WTC11 (cell line): Measurements from ENCODE around the gene NQO2. TPM values are rescaled to one million over a fixed set of nuclear protein-coding genes. Genes with fewer than 3 reads are reported as not detected.

Experiments
- ATAC-seq: fragments of 200-7000 bp; cut with Tn5 transposase; 2 replicates; pipeline ENCODE4 v1.10.0; 2021; ENCODE audit warnings: mild to moderate bottlenecking, moderate library complexity
- CTCF ChIA-PET: fragments of 300-600 bp; sonication (Branson Sonifier 250); formaldehyde crosslinking; loops from one replicate; lab custom pipeline; 2021; ENCODE audit warnings: antibody characterized with exemption; lab: Charles Lee
- POLR2A ChIA-PET: fragments of 350-600 bp; sonication (Branson Sonifier 250); formaldehyde crosslinking; loops from one replicate; lab custom pipeline; 2021; ENCODE audit warnings: antibody characterized with exemption; lab: Charles Lee
- DNase-seq: peaks from one replicate; pipeline ENCODE4 v3.0.0; 2021; ENCODE audit warnings: low spot score
- H3K27ac Mint-ChIP-seq: 2 replicates; pipeline ENCODE4 v1.8.0; 2021; ENCODE audit warnings: mixed read lengths
- H3K27me3 Mint-ChIP-seq: 2 replicates; pipeline ENCODE4 v1.8.0; 2021; ENCODE audit warnings: low read depth, mild to moderate bottlenecking, moderate library complexity, mixed read lengths
- H3K36me3 Mint-ChIP-seq: 2 replicates; pipeline ENCODE4 v1.8.0; 2021; ENCODE audit warnings: mixed read lengths
- H3K4me1 Mint-ChIP-seq: 2 replicates; pipeline ENCODE4 v1.8.0; 2022; ENCODE audit warnings: mixed read lengths
- H3K4me3 Mint-ChIP-seq: 2 replicates; pipeline ENCODE4 v1.8.0; 2021; ENCODE audit warnings: mild to moderate bottlenecking, moderate library complexity, mixed read lengths
- H3K9me3 Mint-ChIP-seq: 2 replicates; pipeline ENCODE4 v1.8.0; 2021; ENCODE audit warnings: mixed read lengths
- AR ChIP-seq: fragments of 250-450 bp; sonication (Bioruptor Pico); IDR thresholded peaks from 2 replicates; pipeline ENCODE4 v1.9.0; 2021; ENCODE audit warnings: mild to moderate bottlenecking
- ARID4B ChIP-seq: sonication (generic); formaldehyde crosslinking; IDR thresholded peaks from 2 replicates; pipeline ENCODE4 v1.8.0; 2023; ENCODE audit warnings: missing genetic modification reagents, mild to moderate bottlenecking, borderline replicate concordance
- ELF4 ChIP-seq: sonication (generic); formaldehyde crosslinking; IDR thresholded peaks from 2 replicates; pipeline ENCODE4 v1.8.1; 2022; ENCODE audit warnings: low read depth, mild to moderate bottlenecking, moderate library complexity, missing genetic modification reagents
- JUN ChIP-seq: sonication (generic); formaldehyde crosslinking; IDR thresholded peaks from 2 replicates; pipeline ENCODE4 v1.8.0; 2023; ENCODE audit warnings: mild to moderate bottlenecking, missing genetic modification reagents
- KAT7 ChIP-seq: sonication (generic); formaldehyde crosslinking; IDR thresholded peaks from 2 replicates; pipeline ENCODE4 v1.8.1; 2023; ENCODE audit warnings: missing genetic modification reagents, mild to moderate bottlenecking, borderline replicate concordance
- MXD4 ChIP-seq: fragments of 250-450 bp; sonication (Bioruptor Pico); IDR thresholded peaks from 2 replicates; pipeline ENCODE4 v1.8.0; 2021; ENCODE audit warnings: mild to moderate bottlenecking, moderate library complexity, borderline replicate concordance
- NFYB ChIP-seq: sonication (generic); formaldehyde crosslinking; conservative IDR thresholded peaks from 2 replicates; pipeline ENCODE4 v1.8.0; 2022; ENCODE audit warnings: low read depth, missing genetic modification reagents
- NR3C1 ChIP-seq: sonication (generic); formaldehyde crosslinking; conservative IDR thresholded peaks from 2 replicates; pipeline ENCODE4 v1.8.1; 2023; ENCODE audit warnings: low read depth, mild to moderate bottlenecking, missing genetic modification reagents
- OVOL2 ChIP-seq: fragments of 250-450 bp; sonication (Bioruptor Pico); IDR thresholded peaks from 2 replicates; pipeline ENCODE4 v1.9.0; 2021; ENCODE audit warnings: mild to moderate bottlenecking, borderline replicate concordance
- PREB ChIP-seq: sonication (generic); formaldehyde crosslinking; IDR thresholded peaks from 2 replicates; pipeline ENCODE4 v1.8.1; 2022; ENCODE audit warnings: mild to moderate bottlenecking, missing genetic modification reagents, moderate library complexity, borderline replicate concordance
- PRRX2 ChIP-seq: fragments of 250-450 bp; sonication (Bioruptor Pico); IDR thresholded peaks from 2 replicates; pipeline ENCODE4 v1.8.0; 2021; ENCODE audit warnings: mild to moderate bottlenecking
- STAT6 ChIP-seq: sonication (generic); formaldehyde crosslinking; conservative IDR thresholded peaks from 2 replicates; pipeline ENCODE4 v1.8.1; 2023; ENCODE audit warnings: mild to moderate bottlenecking, low read depth, missing genetic modification reagents, moderate library complexity
- TEAD4 ChIP-seq: sonication (generic); formaldehyde crosslinking; IDR thresholded peaks from 2 replicates; pipeline ENCODE4 v1.8.0; 2022; ENCODE audit warnings: mild to moderate bottlenecking, missing genetic modification reagents
- ZNF121 ChIP-seq: sonication (generic); formaldehyde crosslinking; IDR thresholded peaks from 2 replicates; pipeline ENCODE4 v1.8.0; 2023; ENCODE audit warnings: missing genetic modification reagents
- ZNF219 ChIP-seq: sonication (generic); formaldehyde crosslinking; IDR thresholded peaks from 2 replicates; pipeline ENCODE4 v1.8.0; 2023; ENCODE audit warnings: missing genetic modification reagents, mild to moderate bottlenecking, borderline replicate concordance
- ZNF263 ChIP-seq: sonication (generic); formaldehyde crosslinking; IDR thresholded peaks from 2 replicates; pipeline ENCODE4 v1.8.1; 2022; ENCODE audit warnings: low read depth, mild to moderate bottlenecking, moderate library complexity, missing genetic modification reagents
- ZNF396 ChIP-seq: fragments of 250-450 bp; sonication (Bioruptor Pico); IDR thresholded peaks from 2 replicates; pipeline ENCODE4 v1.8.0; 2021; ENCODE audit warnings: mild to moderate bottlenecking, moderate library complexity, borderline replicate concordance
- ZNF416 ChIP-seq: fragments of 250-450 bp; sonication (Bioruptor Pico); IDR thresholded peaks from 2 replicates; pipeline ENCODE4 v1.9.0; 2021; ENCODE audit warnings: mild to moderate bottlenecking, inconsistent platforms
- total RNA-seq: library from RNA; stranded (reverse); gene quantifications from 3 replicates; pipeline ENCODE4 v1.2.3, GENCODE V29; 2021

The NQO2 gene
- total RNA-seq, 1 experiment from 2014 or later: 119 TPM

- TF ChIP-seq ZNF263 (CRISPR knock-in tag) (no peak), OVOL2 (CRISPR knock-in tag) (no peak), NFYB (CRISPR knock-in tag) (no peak), STAT6 (CRISPR knock-in tag) (no peak), JUN (CRISPR knock-in tag) (no peak), ELF4 (no peak), ZNF416 (CRISPR knock-in tag) (no peak), PRRX2 (CRISPR knock-in tag) (no peak), KAT7 (CRISPR knock-in tag) (no peak), NR3C1 (no peak), MXD4 (CRISPR knock-in tag) (no peak), AR (CRISPR knock-in tag) (no peak), ZNF396 (CRISPR knock-in tag) (no peak), ZNF219 (CRISPR knock-in tag) (no peak), TEAD4 (no peak), PREB (CRISPR knock-in tag) (no peak), ZNF121 (CRISPR knock-in tag) (no peak), ARID4B (CRISPR knock-in tag) (no peak)
- Mint-ChIP-seq H3K9me3 (peaks cover 19% of the 10 kb centered on the region), H3K36me3 (peaks cover 2% of the 10 kb centered on the region; the same call in 1 of the 2 replicates), H3K27ac (no peak overlapping the region), H3K27me3 (peaks cover 3% of the 10 kb centered on the region; the same call in 1 of the 2 replicates), H3K4me3 (no peak overlapping the region), H3K4me1 (peaks cover 8% of the 10 kb centered on the region)
- ATAC-seq: no peak
- no peak for DNase-seq
- POLR2A ChIA-PET: no interaction called here
- CTCF ChIA-PET: no interaction called here
Measured at GRCh38 chr6:3035397-3035796, 35.7 kb downstream of the NQO2 start.
